C4-2B (cell line): Measurements from ENCODE around the gene C22orf39.
"Not testable (repeated sequence)": the region's sequence is repeated elsewhere in the genome, so short reads cannot be mapped to it uniquely, and the experiment has no call there.

ENCODE experiments used
- H3K27ac ChIP-seq: fragments of 450-650 bp; 2 replicates; pipeline ENCODE4 v1.5.1; 2017
- ZFX ChIP-seq: fragments of 450-650 bp; IDR thresholded peaks from 2 replicates; pipeline ENCODE4 v1.6.1; 2017
- TF ChIP-seq, protein P1 (sequence below): fragments of 450-650 bp; conservative IDR thresholded peaks from 2 replicates; pipeline ENCODE4 v1.5.1; 2017; ENCODE audit warnings: mild to moderate bottlenecking

Gene C22orf39

DNA sequence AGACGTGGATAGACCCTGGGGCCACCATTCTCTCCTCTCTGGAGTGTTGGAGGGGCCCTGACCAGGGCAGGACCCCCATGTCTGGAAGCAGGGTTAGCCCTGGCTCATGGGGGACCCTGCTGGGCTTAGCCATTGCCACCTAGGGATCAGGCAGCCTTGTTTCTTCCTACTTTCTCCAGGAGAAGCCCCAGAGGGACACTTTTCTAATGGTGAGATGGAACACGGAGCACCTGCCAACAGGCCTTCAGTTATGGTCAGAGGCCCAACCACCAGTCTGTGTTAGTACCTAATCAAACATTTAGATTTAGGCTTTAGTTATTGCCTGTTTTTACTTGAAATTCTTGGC lies 1.9 kb upstream of the C22orf39 start:
- no peak for TF ChIP-seq ZFX
- H3K27ac ChIP-seq, result no peak overlapping the region; the same call in 1 of the 2 replicates

DNA sequence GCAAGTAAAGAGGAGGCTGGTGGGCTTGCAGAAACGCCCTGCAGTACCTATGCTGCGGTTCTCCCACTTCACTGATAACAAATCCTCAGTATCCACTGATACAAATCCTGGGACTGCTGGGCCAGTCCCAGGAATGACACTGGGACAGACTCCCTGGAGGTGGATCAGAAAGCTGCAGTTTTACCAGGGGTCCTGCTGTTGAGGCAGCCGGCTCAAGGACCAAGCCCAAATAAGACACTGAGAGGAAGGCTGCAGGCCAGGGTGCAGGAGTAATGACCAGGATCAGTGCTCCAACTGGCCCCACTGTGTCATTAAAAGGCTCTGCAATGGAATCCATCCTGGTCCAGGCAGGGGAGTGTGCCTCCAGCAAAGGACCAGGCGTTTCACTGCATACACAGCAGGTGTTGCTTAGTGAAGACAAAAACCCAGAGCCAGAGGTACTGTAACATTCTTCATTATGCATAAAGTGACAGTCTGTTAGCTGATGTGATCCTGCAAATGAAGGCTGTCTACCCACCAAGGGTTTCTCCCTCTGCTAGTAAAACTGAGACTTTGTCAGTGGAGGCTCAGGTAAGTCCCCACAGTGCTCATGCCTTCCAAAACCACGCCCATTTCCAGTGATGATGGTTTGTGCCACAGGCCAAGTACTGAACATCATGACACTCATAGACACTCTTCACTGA lies 1.4 kb upstream of the C22orf39 start:
- no peak for TF ChIP-seq ZFX
- TF ChIP-seq, protein P1, sequence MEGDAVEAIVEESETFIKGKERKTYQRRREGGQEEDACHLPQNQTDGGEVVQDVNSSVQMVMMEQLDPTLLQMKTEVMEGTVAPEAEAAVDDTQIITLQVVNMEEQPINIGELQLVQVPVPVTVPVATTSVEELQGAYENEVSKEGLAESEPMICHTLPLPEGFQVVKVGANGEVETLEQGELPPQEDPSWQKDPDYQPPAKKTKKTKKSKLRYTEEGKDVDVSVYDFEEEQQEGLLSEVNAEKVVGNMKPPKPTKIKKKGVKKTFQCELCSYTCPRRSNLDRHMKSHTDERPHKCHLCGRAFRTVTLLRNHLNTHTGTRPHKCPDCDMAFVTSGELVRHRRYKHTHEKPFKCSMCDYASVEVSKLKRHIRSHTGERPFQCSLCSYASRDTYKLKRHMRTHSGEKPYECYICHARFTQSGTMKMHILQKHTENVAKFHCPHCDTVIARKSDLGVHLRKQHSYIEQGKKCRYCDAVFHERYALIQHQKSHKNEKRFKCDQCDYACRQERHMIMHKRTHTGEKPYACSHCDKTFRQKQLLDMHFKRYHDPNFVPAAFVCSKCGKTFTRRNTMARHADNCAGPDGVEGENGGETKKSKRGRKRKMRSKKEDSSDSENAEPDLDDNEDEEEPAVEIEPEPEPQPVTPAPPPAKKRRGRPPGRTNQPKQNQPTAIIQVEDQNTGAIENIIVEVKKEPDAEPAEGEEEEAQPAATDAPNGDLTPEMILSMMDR, result no peak
- H3K27ac ChIP-seq, result peak overlapping the region; percentile 93

DNA sequence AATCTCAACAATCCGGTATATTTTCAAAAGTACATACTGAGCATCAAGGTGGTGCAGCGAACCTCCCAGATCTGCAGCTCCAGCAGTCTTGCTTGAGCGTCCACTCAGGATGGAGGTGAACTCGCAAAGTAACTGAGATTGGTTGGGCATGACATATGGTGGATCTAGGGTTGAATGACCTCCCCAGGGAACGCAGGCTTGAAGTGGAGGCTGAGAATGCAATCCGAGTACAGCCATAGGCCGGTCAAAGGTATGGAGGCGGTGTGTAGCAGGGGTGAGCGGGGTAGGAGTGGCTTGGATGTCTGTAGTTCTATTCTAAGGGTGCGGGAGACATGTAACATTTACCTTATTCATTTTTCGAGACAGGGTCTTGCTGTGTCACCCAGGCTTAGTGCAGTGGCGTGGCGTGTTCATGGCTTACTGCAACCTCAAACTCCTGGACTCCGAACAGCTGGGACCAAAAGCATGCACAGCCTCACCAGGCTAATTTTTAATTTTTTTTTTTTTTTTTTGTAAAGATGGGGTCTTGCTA lies 631 bp upstream of the C22orf39 start:
- peak overlapping the region; percentile 93 for H3K27ac ChIP-seq
- TF ChIP-seq ZFX, result no peak
- TF ChIP-seq, protein P1, result no peak

DNA sequence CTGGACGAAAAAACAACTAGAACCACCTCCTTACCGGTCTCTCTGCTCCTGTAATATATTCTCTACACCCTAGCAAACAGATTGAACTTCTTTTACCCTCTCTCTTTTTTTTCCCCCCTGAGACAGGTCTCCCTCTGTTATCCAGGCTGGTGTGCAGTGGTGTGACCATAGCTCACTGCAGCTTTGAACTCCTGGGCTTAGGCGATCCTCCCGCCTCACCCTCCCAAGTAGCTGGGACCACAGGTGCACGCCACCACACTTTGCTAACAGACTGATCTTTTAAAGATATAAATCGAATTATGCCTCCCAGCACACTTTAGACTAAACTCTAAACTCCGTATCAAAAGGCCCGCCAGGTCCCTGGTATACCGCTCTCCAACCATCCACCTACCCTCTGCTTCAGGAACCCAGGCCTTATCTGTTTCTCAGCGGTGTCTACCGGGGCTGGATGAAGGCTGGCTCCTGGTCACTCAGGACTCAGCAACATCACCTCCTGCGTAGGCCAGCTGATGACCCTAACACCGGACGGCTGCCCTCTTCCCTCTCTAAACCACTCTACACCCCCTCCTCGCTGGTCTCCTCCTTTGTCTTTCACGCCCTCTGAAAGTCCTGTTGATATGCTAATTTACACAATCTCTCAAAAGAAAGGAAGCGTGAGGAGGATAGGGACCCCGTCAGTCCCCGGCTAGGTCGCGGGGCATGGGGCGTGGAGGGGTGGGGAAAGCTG lies 745 bp downstream of the C22orf39 start:
- peak overlapping the region; percentile 93 for H3K27ac ChIP-seq
- TF ChIP-seq ZFX, result no peak
- TF ChIP-seq, protein P1, result no peak

DNA sequence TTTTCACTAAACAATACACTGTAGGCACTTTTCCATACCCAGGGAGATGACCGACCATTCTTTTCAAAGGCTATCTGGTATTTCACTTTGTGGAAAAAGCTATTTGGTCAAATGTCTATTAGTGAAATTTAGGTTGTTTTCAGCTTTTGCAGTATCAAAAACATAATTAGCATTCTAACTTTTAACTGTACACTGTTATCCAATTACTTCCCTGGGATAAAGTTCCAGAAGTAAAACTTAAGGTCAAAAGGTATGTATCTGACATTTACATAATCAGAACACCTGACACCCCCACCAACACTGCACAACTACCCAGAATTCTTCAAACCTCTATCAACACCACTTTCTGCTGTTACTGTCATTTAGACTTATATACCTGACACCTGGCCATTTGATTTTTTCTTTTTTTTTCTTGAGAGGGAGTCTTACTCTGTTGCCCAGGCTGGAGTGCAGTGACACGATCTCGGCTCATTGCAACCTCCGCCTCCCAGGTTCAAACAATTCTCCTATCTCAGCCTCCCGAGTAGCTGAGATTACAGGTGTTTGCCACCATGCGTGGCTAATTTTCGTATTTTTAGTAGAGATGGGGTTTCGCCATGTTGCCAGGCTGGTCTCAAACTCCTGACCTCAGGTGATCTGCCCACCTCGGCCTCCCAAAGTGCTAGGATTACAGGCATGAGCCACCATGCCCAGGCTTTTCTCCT lies 2.1 kb downstream of the C22orf39 start:
- not testable (repeated sequence) for H3K27ac ChIP-seq

DNA sequence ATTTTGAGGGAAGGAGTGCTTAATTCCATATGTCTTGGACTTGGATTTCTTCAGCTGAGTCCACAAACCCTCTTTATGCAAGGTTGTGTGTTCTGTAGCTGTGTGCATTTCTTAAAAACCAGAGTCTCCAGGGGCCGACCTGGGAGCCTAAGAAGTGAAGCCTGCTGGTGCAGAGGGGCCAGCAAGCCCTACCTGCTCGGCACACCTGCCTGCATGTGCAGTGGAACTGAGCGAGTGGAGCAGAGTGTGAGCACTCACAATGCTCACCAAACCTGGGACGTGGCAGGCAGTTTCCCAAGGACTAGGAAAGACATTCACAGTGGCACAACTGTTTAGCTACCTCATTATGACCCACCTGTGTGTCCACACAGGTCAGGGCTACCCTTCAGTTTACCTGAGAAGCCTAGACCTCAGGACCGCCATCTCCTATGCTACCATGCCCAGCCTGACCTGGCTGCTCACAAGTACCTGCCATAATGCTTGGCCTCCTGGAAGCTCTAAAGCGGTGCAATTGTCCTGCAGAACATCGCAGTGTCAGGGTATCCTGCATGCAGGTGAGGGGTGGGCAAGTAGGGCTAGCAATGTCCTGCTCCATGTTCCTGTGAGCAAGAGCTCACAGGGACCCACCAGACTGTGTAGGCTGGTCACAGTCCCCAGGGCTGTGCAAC lies 3.8 kb downstream of the C22orf39 start:
- no peak for TF ChIP-seq ZFX
- TF ChIP-seq, protein P1, result no peak
- H3K27ac ChIP-seq, result no peak overlapping the region

DNA sequence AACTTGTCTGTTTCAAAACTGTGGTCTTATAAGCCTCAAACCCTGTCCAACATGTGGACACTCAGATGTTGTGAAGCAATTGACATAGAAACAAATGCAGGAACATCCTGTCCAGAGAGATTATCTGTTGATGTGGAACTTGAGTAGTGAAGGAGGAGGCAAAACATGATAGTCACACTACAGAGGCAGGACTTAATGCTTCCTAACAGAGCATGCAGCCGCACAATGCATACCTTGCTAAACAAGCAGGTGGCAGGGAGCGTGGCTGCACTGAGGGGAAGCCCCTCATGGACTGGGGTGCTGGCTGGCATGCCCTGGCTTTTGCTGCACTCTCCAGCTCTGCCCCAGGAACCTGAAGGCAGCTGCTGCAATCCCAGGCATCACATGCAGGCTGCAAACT lies 5.3 kb downstream of the C22orf39 start:
- H3K27ac ChIP-seq, result no peak overlapping the region
- TF ChIP-seq ZFX, result no peak
- TF ChIP-seq, protein P1, result no peak
